Measurements from ENCODE around the gene CHMP4A.

Gene CHMP4A

DNA sequence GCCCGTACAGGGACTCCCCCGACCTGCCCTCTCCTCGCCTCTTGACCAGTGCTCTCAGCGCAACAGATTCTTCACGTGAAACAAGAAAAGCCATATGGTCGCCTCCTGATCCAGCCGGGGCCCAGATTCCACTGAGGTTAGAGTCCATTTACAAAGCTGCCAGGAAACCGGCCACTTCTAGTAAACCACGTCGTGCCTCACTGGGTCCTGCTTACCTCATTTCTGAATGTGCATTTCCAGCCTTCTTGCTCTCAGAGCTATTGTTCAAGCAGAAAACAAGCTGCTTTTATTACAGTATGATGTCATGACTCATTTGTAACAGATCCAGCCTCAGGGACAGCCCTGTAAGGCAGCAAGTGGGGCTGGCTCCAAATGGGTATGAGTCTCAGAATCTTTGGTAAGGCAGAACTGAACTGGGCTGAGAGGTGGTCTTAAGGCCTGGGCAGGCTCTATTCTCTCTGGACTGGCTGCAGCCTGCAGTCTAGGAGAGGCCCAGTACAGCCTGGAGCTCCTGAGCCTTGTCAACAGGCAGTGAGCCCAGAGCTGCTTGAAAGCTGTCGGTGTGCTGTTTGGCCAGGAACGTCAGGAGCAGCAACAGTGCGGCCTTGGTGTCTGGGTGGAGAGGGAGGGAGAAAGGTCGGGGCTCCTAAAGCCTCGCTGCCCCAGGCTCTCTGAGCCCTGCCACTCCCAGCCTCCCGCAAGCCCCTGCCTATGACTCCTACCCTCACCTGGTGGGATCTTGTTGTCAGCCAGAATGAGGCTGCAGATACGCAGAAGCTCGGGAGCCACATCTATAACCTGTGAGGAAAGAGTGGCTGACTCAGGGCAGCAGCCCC lies 33.1 kb downstream of the CHMP4A start:
- no peak overlapping the region for H3K4me3 ChIP-seq (ENCODE audit: control insufficient read depth, low read depth, low read length)
- peak; percentile 79 for DNase-seq (ENCODE audit: low read depth)
- TF ChIP-seq, protein P1, sequence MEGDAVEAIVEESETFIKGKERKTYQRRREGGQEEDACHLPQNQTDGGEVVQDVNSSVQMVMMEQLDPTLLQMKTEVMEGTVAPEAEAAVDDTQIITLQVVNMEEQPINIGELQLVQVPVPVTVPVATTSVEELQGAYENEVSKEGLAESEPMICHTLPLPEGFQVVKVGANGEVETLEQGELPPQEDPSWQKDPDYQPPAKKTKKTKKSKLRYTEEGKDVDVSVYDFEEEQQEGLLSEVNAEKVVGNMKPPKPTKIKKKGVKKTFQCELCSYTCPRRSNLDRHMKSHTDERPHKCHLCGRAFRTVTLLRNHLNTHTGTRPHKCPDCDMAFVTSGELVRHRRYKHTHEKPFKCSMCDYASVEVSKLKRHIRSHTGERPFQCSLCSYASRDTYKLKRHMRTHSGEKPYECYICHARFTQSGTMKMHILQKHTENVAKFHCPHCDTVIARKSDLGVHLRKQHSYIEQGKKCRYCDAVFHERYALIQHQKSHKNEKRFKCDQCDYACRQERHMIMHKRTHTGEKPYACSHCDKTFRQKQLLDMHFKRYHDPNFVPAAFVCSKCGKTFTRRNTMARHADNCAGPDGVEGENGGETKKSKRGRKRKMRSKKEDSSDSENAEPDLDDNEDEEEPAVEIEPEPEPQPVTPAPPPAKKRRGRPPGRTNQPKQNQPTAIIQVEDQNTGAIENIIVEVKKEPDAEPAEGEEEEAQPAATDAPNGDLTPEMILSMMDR (IDR thresholded peaks at IDR 0.05; ENCODE audit: control insufficient read depth, insufficient read depth, low read depth, low read length, missing control alignments) = no peak

DNA sequence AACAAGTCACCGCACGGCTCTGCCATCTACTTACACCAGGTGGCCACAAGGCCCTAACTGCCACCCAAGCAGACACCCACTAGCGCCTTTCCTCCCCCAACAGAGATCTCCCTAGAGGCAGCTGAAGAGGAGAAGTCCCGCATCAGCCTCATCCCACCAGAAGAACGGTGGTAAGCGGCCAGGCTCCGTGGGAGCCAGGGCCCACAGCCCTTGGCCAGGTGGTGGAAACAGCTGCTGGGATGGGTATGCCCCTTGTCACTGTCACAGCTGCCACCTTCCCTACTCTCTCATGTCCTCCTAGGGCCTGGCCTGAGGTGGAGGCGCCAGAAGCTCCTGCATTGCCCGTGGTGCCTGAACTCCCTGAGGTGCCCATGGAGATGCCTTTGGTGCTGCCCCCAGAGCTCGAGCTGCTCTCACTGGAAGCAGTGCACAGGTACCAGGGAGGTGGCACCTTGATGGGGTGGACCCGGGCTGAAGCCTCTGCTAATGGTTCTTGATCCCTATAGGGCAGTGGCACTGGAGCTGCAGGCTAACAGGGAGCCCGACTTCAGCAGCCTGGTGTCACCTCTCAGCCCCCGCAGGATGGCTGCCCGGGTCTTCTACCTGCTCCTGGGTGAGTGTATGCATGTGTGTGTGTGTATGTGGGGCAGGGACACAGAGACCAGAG lies 33.9 kb downstream of the CHMP4A start:
- TF ChIP-seq, protein P1 (IDR thresholded peaks at IDR 0.05; ENCODE audit: control insufficient read depth, insufficient read depth, low read depth, low read length, missing control alignments) = no peak
- no peak for DNase-seq (ENCODE audit: low read depth)

DNA sequence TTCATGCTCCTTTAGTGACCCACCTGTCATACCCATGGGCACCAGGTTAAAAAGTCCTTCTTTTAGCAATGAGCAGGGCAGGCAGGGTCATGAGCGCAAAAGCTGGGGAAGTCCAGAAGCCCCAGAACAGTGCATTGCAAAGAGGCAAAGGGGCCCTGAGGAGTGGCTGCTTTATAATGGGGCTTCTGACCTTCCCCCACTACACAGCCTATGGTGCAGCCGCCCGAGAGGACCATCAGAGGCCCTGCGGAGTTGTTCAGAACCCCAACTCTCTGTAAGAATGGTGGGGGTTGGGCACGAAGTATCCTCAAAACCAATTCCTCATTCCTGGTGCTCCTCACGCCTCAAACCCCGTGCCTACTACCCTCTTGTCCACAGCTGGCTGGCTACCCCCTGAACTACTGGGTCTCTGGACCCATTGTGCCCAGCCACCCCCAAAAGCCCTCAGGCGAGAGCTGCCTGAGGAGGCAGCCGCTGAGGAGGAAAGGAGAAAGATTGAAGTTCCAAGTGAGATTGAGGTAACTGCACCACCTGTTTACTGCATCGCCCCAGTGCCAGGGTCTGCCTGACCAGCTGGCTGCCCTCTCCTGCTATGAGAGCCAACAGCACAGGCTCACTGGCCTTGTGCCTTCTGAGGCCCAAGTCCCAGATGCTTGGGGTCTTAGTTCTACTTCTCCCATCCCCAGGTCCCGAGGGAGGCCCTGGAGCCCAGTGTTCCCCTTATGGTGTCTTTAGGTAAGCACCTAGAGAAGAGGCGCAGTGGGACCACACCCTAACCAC lies 34.7 kb downstream of the CHMP4A start:
- TF ChIP-seq, protein P1 (IDR thresholded peaks at IDR 0.05; ENCODE audit: control insufficient read depth, insufficient read depth, low read depth, low read length, missing control alignments) = no peak
- no peak overlapping the region for H3K4me3 ChIP-seq (ENCODE audit: control insufficient read depth, low read depth, low read length)
- DNase-seq (ENCODE audit: low read depth) = no peak

More for the DNA sequence above, 33.9 kb downstream of the CHMP4A start:
- H3K4me3 ChIP-seq (ENCODE audit: control insufficient read depth, low read depth, low read length) = no peak overlapping the region

DNA sequence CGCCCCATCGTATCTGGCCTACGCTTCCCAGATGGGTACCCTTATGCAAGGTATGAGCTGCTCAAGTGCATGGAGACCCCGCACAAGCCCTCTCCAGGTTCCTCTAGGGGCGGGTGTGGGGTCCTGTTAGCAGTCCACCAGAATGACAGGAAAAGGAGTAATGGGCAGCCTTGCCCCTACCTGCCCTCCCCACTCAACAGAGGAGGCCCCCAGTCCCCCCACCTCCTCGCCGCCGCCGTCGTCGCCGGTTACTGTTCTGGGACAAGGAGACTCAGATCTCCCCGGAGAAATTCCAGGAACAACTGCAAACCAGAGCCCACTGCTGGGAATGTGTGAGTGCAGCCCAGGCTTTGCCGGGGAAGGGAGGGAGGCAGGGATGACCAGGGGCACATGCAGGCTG lies 35.4 kb downstream of the CHMP4A start:
- TF ChIP-seq, protein P1 (IDR thresholded peaks at IDR 0.05; ENCODE audit: control insufficient read depth, insufficient read depth, low read depth, low read length, missing control alignments) = no peak
- no peak overlapping the region for H3K4me3 ChIP-seq (ENCODE audit: control insufficient read depth, low read depth, low read length)
- DNase-seq (ENCODE audit: low read depth) = no peak

DNA sequence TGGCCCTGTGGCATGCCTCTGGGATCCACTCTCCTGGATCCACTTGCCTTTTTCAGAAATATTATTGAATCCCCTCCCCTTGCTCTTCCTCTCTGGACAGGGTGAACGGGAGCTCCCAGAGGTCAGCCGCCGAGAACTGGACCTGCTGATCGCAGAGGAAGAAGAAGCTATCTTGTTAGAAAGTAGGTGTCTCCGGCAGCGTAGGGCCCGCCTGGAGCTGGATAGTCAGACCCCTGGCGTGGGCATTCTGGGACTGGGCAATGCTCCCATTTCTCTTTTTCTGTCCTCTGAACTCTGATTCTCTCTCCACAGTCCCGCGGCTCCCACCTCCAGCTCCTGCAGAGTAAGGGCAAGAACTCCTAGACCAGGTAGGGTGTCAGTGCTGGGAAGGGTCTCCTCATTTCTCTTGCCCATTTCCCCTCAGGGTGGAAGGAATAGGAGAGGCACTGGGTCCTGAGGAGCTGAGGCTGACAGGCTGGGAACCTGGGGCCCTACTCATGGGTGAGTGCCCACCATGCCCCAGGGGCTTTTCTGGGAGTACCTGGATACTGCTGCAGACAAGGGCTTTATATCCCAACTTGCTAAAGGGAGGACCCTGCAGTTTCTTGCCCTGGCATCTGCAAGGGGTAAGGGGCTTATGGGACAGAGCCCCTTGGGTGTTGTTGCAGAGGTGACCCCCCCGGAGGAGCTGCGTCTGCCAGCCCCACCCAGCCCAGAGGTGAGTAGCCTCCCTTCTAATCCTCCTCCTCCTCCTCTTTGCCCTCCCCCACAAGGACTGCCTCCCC lies 36.1 kb downstream of the CHMP4A start:
- TF ChIP-seq, protein P1 (IDR thresholded peaks at IDR 0.05; ENCODE audit: control insufficient read depth, insufficient read depth, low read depth, low read length, missing control alignments) = no peak
- DNase-seq (ENCODE audit: low read depth) = no peak

DNA sequence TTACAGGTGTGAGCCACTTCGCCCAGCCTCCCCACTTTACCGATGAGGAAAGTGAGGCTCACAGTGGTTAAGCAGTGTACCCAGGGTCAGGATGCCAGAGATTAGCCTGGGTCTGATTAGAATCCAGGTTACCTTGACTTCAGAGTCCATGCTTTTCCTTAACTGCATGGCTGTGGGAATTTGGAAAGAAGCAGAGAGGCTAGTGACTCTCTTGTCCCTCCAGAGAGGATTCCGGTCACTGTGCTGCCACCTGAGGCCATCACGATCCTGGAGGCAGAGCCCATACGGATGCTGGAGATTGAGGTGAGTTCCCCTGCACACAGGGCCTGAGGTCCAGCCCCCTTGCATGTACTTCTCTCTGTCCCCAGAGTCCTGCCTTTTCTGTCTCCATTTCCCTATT lies 36.7 kb downstream of the CHMP4A start:
- DNase-seq (ENCODE audit: low read depth) = no peak
- TF ChIP-seq, protein P1 (IDR thresholded peaks at IDR 0.05; ENCODE audit: control insufficient read depth, insufficient read depth, low read depth, low read length, missing control alignments) = no peak
- H3K4me3 ChIP-seq (ENCODE audit: control insufficient read depth, low read depth, low read length) = no peak overlapping the region

More for the DNA sequence above, 36.1 kb downstream of the CHMP4A start:
- H3K4me3 ChIP-seq (ENCODE audit: control insufficient read depth, low read depth, low read length) = no peak overlapping the region

Measured in AG09309 (cell line).